Endothelial cell of umbilical vein (primary cell): ENCODE measurements around the gene CHAF1A.

Experiments used
- CTCF ChIP-seq, 2 donors: IDR thresholded peaks; 1 replicate in 1 of 2; 2 replicates in 1 of 2; pipeline ENCODE4 v1.5.1; 2011; ENCODE audit warnings: low read length in 2 of 2, mild to moderate bottlenecking in 2 of 2, moderate library complexity in 2 of 2, control low read depth in 1 of 2, inconsistent platforms in 1 of 2, low read depth in 1 of 2; ENCODE audit not compliant: insufficient read depth in 1 of 2; ENCODE audit errors: extremely low read depth in 1 of 2
- EZH2 ChIP-seq: IDR thresholded peaks from 2 replicates; pipeline ENCODE4 v1.6.1; 2012; ENCODE audit warnings: borderline replicate concordance, low read depth, mild to moderate bottlenecking, moderate library complexity, low read length, inconsistent platforms; ENCODE audit not compliant: severe bottlenecking
- FOS ChIP-seq: IDR thresholded peaks from 2 replicates; pipeline ENCODE4 v1.6.1; 2011; ENCODE audit warnings: mild to moderate bottlenecking, low read length, moderate library complexity, borderline replicate concordance; ENCODE audit not compliant: insufficient read depth
- POLR2A ChIP-seq: IDR thresholded peaks from 2 replicates; pipeline ENCODE4 v1.6.1; 2012; ENCODE audit warnings: low read depth, mild to moderate bottlenecking, control low read depth, low read length
- POLR2AphosphoS5 ChIP-seq: IDR thresholded peaks from 2 replicates; pipeline ENCODE4 v1.6.1; 2012; ENCODE audit warnings: low read depth, mild to moderate bottlenecking, control low read depth, low read length, moderate library complexity; ENCODE audit not compliant: insufficient read depth

GRCh38 chr19:4368128-4368820 lies 34.2 kb upstream of the CHAF1A start:
- TF ChIP-seq CTCF (IDR thresholded peaks at IDR 0.05; ENCODE audit: extremely low read depth in 1 of 2, insufficient read depth in 1 of 2, low read depth in 1 of 2, low read length in 2 of 2) (no peak), FOS (no peak), POLR2AphosphoS5 (no peak), POLR2A (no peak), EZH2 (no peak)
